Measurements from ENCODE around the gene IZUMO2. TPM values are rescaled to one million over a fixed set of nuclear protein-coding genes. Genes with fewer than 3 reads are reported as not detected.
A peak's percentile ranks its signal among the peaks of the same experiment; 100 is the strongest.

IZUMO2 gene
- total and polyA plus RNA-seq, 10 of the 15 experiments (the other 5 are each of a cell fraction or from before 2014, with no cell fraction given): not detected

DNA sequence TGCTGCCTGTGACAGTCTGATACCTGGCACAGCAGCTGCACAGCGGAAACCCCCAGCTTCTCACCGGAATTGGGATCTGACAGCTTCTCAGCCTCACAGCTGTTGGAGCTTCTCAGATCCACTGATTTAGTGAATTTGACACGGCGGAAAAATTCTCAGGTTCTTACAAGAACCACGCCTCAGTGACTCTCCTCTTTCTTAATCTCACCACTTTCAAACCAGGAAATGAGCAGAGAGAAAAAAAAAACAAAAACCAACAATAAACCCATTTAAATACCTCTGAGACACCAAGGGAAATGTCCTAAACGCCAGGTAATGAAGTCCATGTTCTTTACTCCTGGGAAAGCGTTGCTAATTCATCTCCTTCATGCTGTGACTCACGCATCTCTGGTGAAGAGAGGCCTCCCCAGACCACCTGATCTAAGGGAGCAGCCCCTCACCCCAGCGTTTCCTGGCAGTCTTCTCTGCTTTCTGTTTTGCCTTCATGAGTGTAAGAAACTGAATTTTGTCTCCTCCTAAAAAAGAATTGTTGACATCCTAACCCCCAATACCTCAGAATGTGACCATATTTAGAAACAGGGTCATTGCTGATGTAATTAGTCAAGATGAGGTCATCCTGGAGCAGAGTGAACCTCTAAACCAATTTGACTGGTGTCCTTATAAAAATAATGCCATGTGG lies 15.9 kb upstream of the IZUMO2 start (continued):
- TF ChIP-seq, protein P1, sequence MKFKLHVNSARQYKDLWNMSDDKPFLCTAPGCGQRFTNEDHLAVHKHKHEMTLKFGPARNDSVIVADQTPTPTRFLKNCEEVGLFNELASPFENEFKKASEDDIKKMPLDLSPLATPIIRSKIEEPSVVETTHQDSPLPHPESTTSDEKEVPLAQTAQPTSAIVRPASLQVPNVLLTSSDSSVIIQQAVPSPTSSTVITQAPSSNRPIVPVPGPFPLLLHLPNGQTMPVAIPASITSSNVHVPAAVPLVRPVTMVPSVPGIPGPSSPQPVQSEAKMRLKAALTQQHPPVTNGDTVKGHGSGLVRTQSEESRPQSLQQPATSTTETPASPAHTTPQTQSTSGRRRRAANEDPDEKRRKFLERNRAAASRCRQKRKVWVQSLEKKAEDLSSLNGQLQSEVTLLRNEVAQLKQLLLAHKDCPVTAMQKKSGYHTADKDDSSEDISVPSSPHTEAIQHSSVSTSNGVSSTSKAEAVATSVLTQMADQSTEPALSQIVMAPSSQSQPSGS (IDR thresholded peaks at IDR 0.05; ENCODE audit: low read length): peak; percentile 75
- TF ChIP-seq SPI1 (IDR thresholded peaks at IDR 0.05; ENCODE audit: borderline replicate concordance, insufficient read depth, low read depth, low read length) (no peak), NR2F1 (conservative IDR thresholded peaks at IDR 0.05) (peak; percentile 79), JUND (IDR thresholded peaks at IDR 0.05; ENCODE audit: low read depth, low read length) (no peak), GATAD2B (conservative IDR thresholded peaks at IDR 0.05; ENCODE audit: low read depth) (no peak), CREB1 (IDR thresholded peaks at IDR 0.05; ENCODE audit: low read depth) (peak; percentile 87), POLR2A (IDR thresholded peaks at IDR 0.05; ENCODE audit: low read depth, low read length) (no peak), POLR2AphosphoS5 (IDR thresholded peaks at IDR 0.05; ENCODE audit: low read length) (no peak), FOS (IDR thresholded peaks at IDR 0.05; ENCODE audit: borderline replicate concordance, extremely low read depth, insufficient read length) (no peak), IKZF2 (IDR thresholded peaks at IDR 0.05) (peak; percentile 53 to 54; a peak in 3 of 4 replicates), SIN3A (IDR thresholded peaks at IDR 0.05; ENCODE audit: low read depth, low read length) (no peak), ATF7 (IDR thresholded peaks at IDR 0.05; ENCODE audit: low read depth) (peak; percentile 92), RBBP5 (conservative IDR thresholded peaks at IDR 0.05) (no peak), MTA3 (IDR thresholded peaks at IDR 0.05; ENCODE audit: borderline replicate concordance, low read length) (no peak), ZNF384 (IDR thresholded peaks at IDR 0.05; ENCODE audit: borderline replicate concordance, low read depth, low read length) (peak; percentile 44; the same call in 1 of the 2 replicates), NR2C1 (IDR thresholded peaks at IDR 0.05) (no peak), PML (IDR thresholded peaks at IDR 0.05; ENCODE audit: low read length) (no peak), TCF12 (IDR thresholded peaks at IDR 0.05; ENCODE audit: low read depth, low read length) (peak; percentile 92), ZBED1 (IDR thresholded peaks at IDR 0.05; ENCODE audit: borderline replicate concordance) (no peak), LARP7 (IDR thresholded peaks at IDR 0.05) (no peak), DPF2 (IDR thresholded peaks at IDR 0.05) (0 out of 2 replicates have a peak, but pooled peaks have one; percentile 19), MYB (IDR thresholded peaks at IDR 0.05; ENCODE audit: borderline replicate concordance, low read depth, low read length) (no peak)
- TF ChIP-seq, protein P2, sequence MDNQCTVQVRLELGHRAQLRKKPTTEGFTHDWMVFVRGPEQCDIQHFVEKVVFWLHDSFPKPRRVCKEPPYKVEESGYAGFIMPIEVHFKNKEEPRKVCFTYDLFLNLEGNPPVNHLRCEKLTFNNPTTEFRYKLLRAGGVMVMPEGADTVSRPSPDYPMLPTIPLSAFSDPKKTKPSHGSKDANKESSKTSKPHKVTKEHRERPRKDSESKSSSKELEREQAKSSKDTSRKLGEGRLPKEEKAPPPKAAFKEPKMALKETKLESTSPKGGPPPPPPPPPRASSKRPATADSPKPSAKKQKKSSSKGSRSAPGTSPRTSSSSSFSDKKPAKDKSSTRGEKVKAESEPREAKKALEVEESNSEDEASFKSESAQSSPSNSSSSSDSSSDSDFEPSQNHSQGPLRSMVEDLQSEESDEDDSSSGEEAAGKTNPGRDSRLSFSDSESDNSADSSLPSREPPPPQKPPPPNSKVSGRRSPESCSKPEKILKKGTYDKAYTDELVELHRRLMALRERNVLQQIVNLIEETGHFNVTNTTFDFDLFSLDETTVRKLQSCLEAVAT (IDR thresholded peaks at IDR 0.05): no peak
- TF ChIP-seq, protein P3, sequence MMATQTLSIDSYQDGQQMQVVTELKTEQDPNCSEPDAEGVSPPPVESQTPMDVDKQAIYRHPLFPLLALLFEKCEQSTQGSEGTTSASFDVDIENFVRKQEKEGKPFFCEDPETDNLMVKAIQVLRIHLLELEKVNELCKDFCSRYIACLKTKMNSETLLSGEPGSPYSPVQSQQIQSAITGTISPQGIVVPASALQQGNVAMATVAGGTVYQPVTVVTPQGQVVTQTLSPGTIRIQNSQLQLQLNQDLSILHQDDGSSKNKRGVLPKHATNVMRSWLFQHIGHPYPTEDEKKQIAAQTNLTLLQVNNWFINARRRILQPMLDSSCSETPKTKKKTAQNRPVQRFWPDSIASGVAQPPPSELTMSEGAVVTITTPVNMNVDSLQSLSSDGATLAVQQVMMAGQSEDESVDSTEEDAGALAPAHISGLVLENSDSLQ (IDR thresholded peaks at IDR 0.05): no peak
- TF ChIP-seq, protein P4, sequence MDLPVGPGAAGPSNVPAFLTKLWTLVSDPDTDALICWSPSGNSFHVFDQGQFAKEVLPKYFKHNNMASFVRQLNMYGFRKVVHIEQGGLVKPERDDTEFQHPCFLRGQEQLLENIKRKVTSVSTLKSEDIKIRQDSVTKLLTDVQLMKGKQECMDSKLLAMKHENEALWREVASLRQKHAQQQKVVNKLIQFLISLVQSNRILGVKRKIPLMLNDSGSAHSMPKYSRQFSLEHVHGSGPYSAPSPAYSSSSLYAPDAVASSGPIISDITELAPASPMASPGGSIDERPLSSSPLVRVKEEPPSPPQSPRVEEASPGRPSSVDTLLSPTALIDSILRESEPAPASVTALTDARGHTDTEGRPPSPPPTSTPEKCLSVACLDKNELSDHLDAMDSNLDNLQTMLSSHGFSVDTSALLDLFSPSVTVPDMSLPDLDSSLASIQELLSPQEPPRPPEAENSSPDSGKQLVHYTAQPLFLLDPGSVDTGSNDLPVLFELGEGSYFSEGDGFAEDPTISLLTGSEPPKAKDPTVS (IDR thresholded peaks at IDR 0.05; ENCODE audit: low read depth, low read length): no peak
- TF ChIP-seq, protein P5, sequence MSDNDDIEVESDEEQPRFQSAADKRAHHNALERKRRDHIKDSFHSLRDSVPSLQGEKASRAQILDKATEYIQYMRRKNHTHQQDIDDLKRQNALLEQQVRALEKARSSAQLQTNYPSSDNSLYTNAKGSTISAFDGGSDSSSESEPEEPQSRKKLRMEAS (IDR thresholded peaks at IDR 0.05; ENCODE audit: low read depth, low read length): no peak
- TF ChIP-seq, protein P6, sequence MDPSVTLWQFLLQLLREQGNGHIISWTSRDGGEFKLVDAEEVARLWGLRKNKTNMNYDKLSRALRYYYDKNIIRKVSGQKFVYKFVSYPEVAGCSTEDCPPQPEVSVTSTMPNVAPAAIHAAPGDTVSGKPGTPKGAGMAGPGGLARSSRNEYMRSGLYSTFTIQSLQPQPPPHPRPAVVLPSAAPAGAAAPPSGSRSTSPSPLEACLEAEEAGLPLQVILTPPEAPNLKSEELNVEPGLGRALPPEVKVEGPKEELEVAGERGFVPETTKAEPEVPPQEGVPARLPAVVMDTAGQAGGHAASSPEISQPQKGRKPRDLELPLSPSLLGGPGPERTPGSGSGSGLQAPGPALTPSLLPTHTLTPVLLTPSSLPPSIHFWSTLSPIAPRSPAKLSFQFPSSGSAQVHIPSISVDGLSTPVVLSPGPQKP (IDR thresholded peaks at IDR 0.05; ENCODE audit: low read depth, low read length): no peak

All from GM12878 (cell line).